G401 (cell line): ENCODE results near the gene KCNMB1. TPM values are rescaled to one million over a fixed set of nuclear protein-coding genes. Genes with fewer than 3 reads are reported as not detected.

ENCODE experiments used
- DNase-seq: peaks from one replicate; pipeline ENCODE4 v3.0.0-alpha.2; 2015; ENCODE audit warnings: low spot score
- in situ Hi-C: cut with HindIII; loops from 2 replicates; pipeline ENCODE4 v1.10.0; 2016; ENCODE audit warnings: low sequenced_read_pairs, mixed read lengths
- total RNA-seq: library from RNA; depleted of rRNA; stranded (reverse); fragments of >200 nt; shearing (Covaris generic); gene quantifications from 2 replicates; pipeline ENCODE4 v1.2.3, GENCODE V29; 2014

The KCNMB1 gene
- total RNA-seq, 1 experiment from 2014 or later: not detected

DNA sequence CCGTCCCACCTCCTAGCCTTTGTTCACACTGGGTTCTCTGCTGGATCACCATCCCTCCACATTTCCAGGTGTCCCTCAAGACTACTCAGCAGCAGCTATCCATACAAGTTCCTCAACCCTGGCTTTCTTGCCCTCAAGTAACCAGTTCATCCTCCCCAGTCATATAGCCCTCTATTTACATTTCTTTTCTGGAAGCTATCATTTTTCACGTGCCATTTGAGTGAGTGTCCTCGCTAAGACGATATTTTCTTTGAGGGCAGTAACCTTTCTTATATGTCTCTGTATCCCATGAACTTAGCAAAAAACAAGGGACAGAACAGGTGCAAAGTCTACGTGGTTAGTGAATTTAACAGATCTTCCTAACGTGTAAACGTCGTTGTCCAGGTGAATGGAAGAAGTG lies 29.6 kb upstream of the KCNMB1 start:
- DNase-seq: no peak
- in situ Hi-C loops: no loop called here

DNA sequence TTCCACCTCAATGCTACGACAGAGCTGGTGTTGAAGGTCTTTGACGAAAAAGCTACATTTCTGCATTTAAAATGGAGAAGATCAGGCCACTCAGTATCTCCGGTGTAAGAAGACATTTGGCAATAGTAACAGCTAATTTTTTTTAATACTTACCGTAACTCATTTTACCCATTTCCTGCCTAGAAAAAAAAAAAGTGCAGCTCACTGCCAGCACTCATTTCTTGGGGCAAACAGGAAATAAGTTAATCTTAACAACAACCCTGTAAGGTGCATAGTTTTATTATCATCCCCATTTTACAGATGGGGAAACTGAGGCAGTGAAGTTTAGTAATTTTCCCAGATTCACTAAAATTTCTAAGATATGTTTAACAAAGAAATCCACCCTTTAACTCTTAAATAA lies 27.4 kb upstream of the KCNMB1 start:
- in situ Hi-C loops: no loop called here
- no peak for DNase-seq

DNA sequence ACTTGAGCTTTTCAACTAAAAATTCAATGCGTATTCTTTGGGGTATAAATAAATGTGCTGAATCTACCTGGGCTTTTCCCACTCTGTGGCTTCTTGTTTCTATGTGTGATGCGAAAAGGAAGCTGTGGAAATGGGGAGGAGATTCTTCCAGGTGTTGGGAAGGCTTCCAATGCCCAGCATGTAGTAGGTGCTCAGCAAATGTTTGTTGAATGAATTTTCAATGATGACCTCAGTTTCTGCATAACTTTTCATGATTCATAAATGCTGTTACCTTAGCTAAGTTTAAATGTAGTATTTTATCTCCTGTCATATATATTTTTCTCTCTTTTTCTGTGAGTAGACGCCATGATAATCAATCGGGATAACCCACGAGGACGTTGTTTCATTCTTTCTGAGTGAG lies 25.6 kb upstream of the KCNMB1 start:
- no peak for DNase-seq
- in situ Hi-C loops: no loop called here

DNA sequence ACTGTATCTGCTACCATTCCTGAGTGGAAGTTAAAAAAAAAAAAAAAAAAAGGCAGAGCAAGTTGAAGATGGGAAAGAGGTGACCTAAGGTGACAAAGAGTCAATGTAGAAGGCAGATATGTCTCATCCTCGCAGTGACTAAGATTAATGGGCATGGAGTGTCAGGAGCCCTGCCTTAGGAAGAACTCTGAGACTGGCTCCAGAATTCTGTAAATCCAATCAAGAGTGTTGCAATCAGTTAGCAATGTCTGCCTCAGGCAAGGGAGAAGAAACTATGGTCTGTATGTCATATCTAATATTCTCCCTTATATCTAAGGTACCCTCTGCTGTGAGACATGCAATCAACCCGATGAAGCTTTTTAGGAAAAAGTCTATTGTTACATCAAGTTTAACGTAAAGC lies 24.7 kb upstream of the KCNMB1 start:
- in situ Hi-C loops: no loop called here

DNA sequence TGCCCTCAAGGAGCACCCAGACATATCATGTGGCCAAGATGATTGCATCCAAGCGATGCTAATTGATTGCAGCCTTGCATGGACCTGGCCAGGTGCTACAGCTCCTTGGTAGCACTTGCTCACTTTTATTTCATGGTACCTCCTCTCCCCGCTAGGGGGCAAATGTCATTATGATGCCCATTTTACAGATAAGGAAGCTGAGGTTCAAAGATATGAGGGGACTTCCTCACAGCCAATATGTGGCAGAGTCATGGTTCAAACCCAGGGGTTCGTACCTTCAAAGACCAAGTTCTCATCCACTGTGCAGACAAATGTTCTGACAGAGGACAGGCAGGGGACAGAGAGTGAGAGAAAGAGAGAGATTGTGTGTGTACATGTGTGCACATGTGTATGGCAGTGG lies 21.9 kb upstream of the KCNMB1 start:
- no peak for DNase-seq
- in situ Hi-C loops: no loop called here

More for the DNA sequence above, 24.7 kb upstream of the KCNMB1 start:
- DNase-seq: no peak

DNA sequence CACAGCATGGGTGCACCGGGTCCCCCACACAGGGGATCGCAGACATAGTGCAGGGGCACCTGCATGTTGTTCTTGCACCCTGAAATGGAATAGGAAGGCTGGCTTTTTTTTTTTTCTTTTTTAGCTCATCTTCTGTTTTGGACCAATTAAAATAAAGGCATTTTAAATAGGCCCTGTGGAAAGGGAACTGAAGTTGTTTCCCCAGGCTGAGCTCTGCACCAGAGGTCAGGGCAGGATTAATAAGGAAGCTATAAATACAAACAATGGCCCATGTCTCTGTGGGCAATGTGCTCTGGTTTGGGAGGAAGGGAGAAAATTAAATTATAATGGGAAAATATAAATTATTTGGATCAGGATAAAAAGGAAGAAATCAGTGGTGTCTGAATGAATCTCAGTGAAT lies 21.2 kb upstream of the KCNMB1 start:
- in situ Hi-C loops: no loop called here
- no peak for DNase-seq

DNA sequence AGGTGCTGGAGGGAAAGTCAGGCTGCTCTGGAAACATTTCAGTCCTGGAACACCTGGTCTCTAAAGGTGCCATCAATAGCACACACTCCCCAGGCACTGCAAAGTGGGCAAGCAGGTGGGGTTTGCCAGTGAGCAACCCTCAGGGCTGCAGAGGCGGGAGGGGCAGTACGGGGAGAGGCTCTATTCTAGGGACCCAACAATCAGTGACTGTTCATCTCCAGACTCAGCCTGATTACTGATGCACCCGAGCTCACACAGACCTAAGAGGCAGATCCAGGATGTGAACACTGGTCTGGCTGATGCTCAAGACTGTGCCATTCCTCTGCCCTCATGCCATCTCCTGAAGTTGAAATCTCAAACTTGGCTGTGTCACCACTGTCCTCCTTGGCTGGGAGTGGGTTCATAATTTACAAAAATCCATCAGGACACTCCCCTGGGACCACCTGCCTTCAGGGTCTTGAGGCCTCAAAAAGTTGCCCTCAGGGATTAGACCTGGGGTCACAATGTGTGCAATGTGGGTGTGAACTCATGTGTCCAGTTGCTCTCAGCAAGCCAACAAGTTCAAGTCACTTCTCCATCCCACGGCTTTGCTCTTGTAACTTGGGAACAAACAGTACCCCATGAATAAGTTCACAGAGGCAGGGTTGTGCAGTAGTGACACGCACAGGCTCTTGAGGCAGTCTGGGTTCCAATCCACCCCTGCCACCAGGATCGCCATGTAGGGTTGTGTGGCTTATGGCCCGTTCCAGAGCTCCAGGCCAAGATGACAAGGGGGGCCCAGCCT lies 19.9 kb upstream of the KCNMB1 start:
- DNase-seq: no peak
- in situ Hi-C loops: no loop called here

DNA sequence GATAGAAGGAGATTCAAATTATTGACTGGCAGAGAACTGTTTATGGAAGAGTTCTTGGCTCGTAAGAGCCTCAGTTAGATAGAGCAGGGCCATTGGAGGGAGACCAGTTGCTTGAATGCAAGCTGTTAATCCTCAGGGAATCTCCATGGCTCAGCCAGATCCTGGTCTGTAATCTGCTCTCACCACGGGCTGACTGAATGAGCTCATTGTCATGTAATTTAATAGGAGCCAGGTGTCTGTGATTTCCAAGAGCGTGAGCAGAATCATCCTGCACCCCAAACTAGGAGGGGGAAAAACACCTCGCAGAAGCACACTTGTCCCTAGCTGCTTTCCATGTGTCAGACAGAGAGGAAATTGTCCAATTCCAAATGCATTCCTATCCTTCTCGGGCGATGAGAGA lies 19.1 kb upstream of the KCNMB1 start:
- DNase-seq: peak; percentile 6
- in situ Hi-C loops: no loop called here

DNA sequence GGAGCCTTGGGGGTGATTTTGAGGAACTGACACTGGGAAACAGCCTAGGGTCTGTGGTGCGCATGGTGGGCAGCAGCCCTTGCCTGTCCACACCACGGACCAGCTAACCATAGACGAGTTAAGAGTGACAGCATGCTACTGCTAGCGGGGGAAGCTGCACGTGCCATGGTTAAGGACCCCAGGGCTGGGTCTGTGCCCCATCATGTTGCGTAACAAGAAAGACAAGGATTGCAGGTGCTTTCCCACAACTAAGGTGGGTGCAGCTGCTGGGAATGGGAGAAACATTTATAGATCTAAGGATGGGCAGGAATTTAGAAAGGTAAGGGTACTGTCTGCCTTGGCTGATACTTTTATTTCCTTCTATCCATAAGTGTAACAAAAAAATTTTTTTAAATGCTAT lies 17.9 kb upstream of the KCNMB1 start:
- in situ Hi-C loops: no loop called here
- no peak for DNase-seq

DNA sequence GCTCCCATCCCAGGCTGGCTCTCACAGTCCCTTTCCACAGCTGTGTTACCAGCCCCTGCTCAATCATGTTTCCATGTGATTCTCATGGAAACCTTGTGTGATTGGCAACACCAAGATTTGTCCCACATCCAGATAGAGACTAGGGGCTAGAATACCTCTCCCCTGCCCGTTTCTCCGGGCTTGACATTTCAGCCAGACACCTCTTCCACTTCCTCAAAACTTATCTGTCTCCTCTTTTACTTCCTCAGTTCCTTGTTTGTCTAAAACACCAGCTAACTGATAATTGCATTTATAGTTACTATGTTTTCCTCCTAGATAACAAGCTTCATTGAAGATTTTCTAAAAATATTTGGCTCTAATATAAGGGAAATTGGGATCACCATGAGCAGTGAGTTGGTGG lies 16.6 kb upstream of the KCNMB1 start:
- in situ Hi-C loops: no loop called here
- no peak for DNase-seq

DNA sequence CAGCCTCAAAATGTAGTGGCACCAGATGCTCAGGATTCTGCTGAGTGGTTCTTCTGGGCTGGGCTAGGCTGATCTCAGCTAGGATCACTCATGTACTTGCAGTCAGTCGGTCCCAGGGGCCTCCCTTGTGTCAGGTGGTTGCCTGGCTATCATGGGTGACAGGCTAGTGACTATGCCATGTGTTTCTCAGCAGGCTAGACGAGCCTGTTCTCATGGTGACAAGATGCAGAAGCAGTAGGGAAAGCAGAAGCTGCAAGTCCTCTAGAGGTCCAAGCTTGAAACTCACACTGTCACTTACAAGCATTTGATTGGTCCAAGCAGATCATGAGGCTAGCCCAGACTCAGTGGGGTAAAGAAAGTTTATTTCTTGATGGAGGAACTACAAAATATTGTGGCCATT lies 15.2 kb upstream of the KCNMB1 start:
- DNase-seq: no peak
- in situ Hi-C loops: no loop called here

DNA sequence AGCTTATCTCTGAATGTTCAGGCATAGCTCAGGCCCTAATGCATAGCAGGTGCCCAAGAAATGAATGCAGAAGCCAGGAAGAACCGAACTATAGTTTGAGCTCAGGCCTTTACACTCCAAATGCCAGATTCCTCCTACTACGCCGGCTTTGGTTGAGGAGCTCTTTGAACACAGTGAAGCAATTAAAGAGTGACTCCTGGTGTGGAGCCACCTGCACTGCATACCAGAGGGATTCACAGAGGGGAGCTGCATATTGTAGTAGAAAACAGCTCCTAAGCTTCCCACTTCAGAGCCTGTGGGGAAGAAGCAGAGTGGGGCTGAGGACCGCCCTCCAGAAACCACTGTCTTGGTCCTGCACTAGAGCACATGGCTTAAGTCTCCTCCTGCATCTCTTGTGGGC lies 14.5 kb upstream of the KCNMB1 start:
- in situ Hi-C loops: no loop called here
- DNase-seq: no peak

DNA sequence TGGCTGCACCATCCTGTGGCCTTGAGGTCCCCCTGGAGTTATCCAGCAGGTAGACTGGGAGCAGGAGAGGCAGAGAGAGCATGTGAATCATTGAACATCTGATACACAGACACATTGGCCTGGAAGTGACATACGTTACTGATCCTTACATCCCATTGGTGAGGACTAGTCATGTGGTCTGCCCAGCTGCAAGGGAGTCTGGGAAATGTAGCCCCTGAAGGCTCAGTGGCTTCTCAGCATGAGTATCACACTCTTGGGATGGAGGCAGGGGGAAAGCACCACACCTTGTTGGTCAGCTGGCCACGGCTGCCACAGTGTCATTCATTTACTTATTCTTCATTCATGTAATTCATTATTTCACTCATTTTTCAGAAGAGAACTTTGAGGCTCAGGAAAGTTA lies 13.3 kb upstream of the KCNMB1 start:
- no peak for DNase-seq
- in situ Hi-C loops: no loop called here

DNA sequence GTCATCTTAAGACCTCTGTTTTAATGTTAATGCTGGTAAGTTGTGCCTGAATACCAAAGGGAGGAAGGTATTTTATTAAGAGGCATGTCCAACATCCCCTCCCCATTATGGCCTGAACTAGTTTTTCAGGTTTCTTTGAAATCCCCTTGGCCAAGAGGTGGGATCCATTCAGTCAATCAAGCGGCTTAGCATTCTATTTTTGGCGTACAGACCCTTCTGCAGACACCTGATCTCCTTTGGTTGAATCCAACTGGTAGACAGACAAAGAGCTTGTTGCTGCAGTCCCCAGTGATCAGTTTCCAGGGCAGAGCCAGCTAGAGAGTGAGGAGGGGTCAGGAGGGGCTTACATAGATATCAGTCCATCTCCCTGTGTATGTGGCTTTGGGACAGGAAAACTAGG lies 7.9 kb upstream of the KCNMB1 start:
- in situ Hi-C loops: no loop called here

DNA sequence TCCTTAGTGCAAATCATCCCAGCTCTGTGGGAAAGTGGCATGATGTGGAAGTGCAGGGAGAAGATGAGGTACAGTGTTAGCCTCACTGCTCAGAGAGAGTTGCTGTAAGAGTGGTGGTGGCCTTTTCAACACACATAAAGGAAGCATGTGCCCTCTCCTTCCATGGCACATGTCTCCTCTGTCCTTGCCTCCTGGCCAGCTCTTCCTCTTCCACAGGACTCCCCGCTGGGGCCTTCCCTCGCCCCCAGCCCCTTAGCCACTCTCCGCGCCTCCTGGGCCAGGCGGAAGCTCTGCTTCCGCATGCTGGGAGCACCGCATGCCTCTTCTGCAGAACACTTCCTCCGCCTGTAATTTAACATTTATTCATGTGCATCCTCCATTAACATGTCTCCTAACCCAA lies 4.8 kb upstream of the KCNMB1 start:
- in situ Hi-C loops: no loop called here
- no peak for DNase-seq

More for the DNA sequence above, 7.9 kb upstream of the KCNMB1 start:
- DNase-seq: no peak

DNA sequence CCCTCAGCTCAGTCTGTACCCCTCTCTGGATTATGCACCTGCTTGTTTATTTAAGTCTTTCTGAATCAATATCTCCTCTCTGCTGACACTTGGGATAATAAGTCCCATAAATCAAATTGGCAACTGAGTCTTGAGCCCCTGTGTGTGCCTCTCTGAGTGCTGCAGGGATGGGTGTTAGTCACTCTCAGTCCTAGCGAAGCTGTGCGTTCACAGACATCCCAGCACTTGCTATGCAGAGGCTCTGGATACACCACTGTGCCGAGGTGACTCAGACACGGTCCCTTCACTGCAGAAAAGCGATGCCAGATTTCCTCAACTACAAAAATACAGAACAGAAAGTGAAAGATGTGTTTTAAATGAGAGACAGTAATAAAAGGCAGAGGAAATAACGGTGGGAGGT lies 4.1 kb upstream of the KCNMB1 start:
- in situ Hi-C loops: no loop called here
- DNase-seq: no peak

DNA sequence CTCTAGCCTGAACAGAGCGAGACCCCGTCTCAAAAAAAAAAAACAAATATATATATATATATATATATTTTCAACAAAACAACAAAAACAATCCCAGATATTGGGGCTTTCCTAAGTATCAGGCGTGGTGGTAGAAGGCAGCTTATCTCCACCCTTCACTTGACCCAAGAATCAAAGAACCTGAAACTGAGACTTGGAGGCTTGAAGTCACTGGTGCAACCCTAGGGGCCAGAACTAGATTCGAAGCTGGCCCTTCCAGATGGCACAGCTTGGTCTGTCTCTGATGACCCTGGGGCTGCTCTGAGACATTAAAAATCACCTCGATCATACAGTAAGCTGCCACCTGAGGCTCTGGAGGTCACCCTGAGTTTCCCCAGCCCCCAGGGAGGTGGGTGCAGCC lies 1.3 kb upstream of the KCNMB1 start:
- no peak for DNase-seq
- in situ Hi-C loops: no loop called here

DNA sequence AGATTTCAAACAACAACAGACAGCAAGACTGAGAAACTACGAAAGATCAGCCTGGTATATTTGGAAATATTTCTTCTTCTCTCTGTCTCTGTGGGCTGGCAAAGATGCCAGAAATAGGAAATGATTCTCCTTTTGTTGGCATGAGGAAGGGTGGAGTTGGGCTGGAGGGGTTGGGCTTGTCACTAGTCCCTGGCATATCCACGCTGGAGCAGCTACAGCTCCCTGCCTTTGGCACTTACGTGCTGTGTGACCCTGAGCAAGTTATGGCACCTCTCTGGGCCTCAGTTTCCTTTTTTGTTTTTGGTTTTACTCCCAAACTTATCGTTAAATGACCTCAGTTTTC lies 354 bp upstream of the KCNMB1 start:
- no peak for DNase-seq
- in situ Hi-C loops: no loop called here

DNA sequence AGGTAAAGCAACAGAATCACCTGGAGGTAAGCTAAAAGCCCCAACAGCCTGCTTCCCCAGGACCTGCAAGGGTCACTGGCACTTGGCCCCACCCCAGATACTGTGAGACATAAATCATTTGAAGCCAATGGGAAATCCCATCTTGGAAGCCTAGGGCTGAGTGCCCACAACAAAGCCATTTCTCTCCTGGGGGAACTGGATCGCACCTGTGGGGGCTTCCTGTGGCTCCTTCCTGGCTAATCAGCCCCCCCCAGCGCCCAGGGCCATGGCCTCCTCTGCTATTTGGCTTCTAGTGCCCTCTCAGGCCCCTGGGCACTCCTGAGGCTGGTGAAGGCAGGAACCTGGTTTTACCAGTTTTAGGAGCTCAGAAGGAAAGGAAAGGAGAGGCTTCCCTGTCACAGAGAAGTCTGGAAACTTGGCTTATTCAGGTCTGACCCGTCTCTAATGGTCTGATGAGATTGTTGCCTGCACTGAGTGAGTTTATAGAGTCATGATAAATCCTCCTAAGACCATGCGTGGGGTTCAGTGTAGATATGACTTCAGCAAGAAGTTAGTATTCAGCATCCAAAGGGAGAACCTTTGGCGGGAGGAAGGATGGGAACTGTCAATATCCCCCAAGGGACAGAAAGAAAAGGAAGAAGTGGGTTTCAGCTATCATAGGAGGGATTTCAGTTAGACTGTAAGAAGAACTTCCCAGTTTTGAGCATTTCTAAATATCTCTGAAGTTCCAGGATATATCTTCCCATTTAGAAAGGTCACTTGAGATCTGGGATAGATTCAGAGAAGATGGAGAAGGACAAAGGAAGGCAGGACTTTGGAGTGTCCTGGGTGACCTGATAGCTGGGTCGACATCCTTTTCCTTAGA lies 1.2 kb downstream of the KCNMB1 start:
- DNase-seq: no peak
- in situ Hi-C loops: no loop called here

DNA sequence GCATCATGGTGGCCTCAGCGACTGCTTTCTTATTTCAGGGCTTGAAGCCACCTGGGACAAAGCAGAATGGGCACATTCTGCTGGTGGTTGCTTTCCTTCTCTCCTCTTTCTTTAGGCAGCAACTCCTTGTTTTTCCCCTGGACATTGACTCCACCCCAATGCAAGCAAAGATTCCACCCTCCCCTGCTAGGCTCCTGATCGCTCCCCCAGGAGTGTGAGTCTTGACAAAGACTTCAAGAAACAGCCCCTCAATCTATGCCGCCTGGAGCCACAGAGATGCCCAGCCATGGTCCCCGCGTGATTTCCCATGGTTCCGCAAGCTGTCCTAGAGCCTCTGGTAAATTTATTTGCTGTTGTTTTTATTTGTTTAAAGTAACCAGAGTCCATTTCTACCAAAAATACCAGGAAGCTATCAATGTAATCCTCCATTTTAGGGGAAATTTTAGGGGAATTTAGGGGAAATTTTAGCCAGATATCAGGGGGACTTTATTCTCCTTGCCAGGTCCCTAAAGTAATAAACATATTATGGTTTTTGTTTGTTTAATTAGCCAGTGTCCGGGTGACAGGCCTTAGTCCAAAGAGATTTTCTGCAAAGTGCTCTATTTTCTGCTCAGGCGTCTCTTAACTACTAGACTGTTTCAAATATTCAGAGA lies 2.3 kb downstream of the KCNMB1 start:
- in situ Hi-C loops: no loop called here
- no peak for DNase-seq
